ENCODE measurements around the gene POLN.

The POLN gene

DNA sequence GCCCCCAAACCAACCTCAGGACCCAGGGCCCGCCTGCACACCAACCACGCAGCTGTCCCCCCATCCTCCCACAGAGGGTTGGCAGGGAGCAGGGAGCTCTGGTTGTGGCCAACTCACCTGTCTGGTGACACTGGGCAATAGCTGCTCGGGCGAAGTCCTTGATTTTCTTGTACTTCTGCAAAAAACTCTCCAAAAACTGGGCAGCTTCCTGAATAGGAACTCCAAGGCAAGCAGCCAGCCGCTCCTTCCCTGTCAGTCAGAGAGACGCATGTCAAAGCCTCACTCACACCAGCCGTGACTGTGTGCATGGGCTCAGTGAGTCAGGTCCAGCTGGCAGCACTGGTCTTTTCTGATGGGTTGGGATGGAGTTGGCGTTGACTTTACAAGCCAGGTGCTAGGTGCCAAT, 156.4 kb downstream of the POLN start:
- TF ChIP-seq, protein P1, sequence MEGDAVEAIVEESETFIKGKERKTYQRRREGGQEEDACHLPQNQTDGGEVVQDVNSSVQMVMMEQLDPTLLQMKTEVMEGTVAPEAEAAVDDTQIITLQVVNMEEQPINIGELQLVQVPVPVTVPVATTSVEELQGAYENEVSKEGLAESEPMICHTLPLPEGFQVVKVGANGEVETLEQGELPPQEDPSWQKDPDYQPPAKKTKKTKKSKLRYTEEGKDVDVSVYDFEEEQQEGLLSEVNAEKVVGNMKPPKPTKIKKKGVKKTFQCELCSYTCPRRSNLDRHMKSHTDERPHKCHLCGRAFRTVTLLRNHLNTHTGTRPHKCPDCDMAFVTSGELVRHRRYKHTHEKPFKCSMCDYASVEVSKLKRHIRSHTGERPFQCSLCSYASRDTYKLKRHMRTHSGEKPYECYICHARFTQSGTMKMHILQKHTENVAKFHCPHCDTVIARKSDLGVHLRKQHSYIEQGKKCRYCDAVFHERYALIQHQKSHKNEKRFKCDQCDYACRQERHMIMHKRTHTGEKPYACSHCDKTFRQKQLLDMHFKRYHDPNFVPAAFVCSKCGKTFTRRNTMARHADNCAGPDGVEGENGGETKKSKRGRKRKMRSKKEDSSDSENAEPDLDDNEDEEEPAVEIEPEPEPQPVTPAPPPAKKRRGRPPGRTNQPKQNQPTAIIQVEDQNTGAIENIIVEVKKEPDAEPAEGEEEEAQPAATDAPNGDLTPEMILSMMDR (IDR thresholded peaks at IDR 0.05), result no peak
- no peak overlapping the region for H3K27ac ChIP-seq
- DNase-seq (ENCODE audit: low spot score), result no peak
- no peak overlapping the region for H3K4me3 ChIP-seq

DNA sequence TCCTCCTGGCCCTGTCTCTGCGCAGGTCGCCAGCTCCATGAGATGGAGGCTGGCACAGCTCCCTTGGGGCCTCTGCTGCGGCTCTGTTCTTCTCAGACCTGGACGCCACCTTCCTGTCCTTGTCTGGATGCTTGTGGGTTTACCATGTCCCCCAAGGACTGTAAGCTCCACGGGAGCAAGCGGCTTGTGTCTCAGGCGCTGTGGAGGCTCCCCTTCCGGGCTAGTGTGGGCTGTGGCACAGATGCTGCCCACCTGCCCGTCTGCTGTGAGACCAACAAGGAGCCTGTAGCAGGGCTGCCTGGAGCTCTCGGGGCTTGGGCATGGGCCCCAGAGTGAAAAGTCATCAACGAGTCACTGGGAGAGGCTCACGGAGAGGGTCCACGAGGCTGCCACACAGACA, 157.6 kb downstream of the POLN start:
- TF ChIP-seq, protein P1 (IDR thresholded peaks at IDR 0.05), result no peak
- no peak overlapping the region for H3K4me3 ChIP-seq
- H3K27ac ChIP-seq, result no peak overlapping the region
- peak; percentile 67 for DNase-seq (ENCODE audit: low spot score)

DNA sequence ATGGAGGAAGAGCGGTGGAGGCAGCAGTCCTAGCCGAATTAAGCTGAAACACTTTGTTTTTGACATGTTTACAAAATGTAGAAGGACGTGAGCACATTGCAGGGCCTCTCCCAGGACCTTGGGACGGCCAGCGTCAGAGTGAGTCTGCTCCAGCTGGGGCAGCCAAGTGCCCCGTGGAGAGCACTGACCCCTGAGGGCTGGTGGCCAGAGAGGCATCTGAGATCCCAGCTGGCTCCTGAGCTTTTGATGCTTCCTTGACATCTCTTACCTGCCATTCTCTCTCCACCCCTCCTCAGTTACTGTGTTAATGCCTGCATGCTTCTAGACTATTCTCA, 158.1 kb downstream of the POLN start:
- H3K4me3 ChIP-seq, result no peak overlapping the region
- no peak for DNase-seq (ENCODE audit: low spot score)
- TF ChIP-seq, protein P1 (IDR thresholded peaks at IDR 0.05), result no peak
- no peak overlapping the region for H3K27ac ChIP-seq

DNA sequence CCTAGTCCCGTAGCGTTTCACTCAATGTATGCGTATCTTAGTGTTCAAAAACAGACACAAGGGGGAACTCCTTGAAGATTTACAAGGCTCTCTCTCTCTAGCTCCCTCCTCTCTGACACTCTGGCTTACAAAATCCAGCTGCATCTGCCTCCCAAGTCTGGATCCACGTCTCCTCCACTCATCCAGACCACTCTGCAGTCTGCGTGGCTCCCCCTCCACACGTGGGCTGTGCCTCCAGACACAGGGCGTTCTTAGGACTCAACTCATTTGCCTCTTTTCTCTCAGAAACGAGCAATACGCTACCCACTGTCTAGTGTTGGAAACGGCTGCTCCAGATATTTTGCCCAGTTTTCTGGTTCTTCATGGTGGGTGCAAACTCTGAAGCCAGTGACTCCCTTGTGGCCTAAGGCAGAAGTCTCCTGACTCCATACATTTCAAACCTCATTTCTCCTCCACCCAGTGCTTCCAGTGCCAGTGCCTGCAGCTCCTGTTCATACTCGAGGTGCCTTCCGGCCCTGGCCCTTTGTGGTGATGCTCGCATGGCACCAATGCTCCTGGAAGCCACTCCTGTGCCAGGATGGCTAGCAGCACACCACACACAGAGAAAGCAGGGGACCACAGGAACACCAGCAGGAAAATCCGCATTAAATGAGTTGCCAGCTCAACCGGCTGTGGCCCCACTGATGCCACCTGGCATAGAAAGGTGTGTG, 158.7 kb downstream of the POLN start:
- peak; percentile 67 for DNase-seq (ENCODE audit: low spot score)
- TF ChIP-seq, protein P1 (IDR thresholded peaks at IDR 0.05), result no peak
- Histone ChIP-seq H3K27ac (no peak overlapping the region), H3K4me3 (no peak overlapping the region)

DNA sequence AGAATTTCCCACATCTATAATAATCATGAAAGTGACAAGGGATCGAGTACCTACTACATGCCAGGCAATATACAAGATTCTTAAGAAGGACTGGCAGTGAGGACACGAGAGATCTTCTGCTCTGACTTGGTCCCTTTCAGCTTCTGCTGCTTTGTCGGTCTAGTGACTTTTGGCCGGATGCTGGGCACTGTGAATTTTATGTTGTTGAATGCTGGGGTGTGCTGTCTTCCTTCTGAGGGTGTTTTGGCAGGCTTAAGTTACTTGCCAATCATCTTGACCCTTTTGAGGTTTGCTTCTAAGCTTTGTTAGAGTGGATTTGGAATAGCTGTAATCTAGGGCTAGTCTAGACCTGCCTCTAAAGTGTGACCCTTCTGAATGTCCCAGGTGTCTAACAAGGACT, 159.3 kb downstream of the POLN start:
- Histone ChIP-seq H3K27ac (no peak overlapping the region), H3K4me3 (no peak overlapping the region)
- TF ChIP-seq, protein P1 (IDR thresholded peaks at IDR 0.05), result no peak
- no peak for DNase-seq (ENCODE audit: low spot score)

DNA sequence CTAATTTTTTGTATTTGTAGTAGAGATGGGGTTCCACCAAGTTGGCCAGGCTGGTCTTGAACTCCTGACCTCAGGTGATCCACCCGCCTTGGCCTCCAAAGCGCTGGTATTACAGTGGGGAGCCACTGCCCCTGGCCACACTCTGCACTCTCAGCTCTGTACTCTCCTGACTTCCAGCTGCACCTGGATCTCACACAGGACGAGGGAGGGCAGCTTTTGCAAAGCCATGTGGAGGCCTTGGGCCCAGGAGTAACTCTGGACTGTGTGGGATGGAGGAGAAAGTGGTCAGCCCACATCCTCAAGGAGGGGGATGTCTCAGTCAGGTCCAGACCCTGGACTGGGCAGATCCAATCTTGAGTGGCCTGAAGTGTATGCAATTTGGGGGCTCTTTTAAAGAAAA, 159.8 kb downstream of the POLN start:
- Histone ChIP-seq H3K4me3 (no peak overlapping the region), H3K27ac (no peak overlapping the region)
- DNase-seq (ENCODE audit: low spot score), result no peak
- TF ChIP-seq, protein P1 (IDR thresholded peaks at IDR 0.05), result no peak

DNA sequence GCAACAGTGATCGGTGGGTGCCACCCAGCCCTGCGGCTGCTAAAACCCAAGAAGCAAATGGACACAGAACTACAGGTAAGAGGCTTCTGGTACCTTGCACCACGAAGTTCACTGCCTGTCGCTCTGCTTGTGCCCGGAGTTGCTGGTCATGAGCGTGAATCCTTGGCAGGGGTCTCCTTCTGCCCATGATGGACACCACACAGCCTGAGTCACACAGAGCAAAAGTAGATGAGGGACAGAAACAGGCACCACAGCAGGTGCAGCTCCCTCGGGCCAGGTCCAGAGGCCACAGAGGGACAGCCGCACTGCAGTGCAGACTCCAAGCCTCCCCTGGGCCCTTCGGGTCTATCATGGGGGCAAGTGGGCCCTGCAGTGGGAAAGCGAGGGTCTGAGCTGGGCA, 160.4 kb downstream of the POLN start:
- Histone ChIP-seq H3K27ac (no peak overlapping the region), H3K4me3 (no peak overlapping the region)
- TF ChIP-seq, protein P1 (IDR thresholded peaks at IDR 0.05), result no peak
- peak; percentile 55 for DNase-seq (ENCODE audit: low spot score)
